NCI-H510A treated with DMSO at 0.1 percent for 48 hours (cell line): ENCODE measurements around the gene ZFAND6.
"Not testable (repeated sequence)": the region's sequence is repeated elsewhere in the genome, so short reads cannot be mapped to it uniquely, and the experiment has no call there.

ENCODE experiments used
- DNase-seq: peaks from one replicate; lab custom pipeline; 2025; lab: John Stamatoyannopoulos, UW

Gene ZFAND6

DNA sequence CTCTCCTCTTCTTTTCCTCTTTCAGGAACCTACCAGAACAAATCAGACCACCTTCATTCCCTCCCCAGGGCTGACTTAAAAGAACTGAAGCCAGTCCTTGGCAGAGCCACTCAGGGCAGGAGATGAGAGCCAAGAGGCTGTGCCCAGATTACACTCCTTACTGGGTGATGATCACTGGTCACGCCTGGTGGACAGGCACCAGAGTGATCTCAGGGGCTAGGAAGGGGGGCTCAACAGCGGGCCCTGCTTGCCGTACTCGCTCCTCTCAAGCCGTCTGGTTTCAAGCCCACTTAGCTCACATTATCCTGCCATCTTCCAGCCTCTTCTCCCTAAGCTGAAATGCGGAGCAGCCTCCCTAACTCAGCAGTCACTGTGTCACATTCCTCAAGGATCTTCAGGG, 91.7 kb downstream of the ZFAND6 start:
- no peak for DNase-seq

DNA sequence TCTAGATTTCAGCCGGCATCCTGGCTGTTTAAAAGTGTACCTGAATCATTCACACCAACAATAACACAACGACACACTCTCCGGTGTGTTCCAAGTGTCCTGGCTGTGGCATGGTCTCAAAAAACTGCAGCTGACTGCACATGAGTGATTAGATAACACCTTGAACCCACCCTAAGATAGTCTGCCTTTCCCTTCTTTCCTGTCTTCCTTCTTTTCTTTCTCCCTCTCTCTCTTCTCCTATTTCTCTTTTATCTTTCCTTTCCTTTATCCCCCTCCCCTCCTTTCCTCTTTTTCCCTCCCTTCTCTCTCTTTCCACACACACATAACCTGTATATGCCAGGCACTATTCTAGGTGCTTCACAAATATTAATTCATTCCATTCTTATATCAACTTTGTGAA, 92.1 kb downstream of the ZFAND6 start:
- no peak for DNase-seq

DNA sequence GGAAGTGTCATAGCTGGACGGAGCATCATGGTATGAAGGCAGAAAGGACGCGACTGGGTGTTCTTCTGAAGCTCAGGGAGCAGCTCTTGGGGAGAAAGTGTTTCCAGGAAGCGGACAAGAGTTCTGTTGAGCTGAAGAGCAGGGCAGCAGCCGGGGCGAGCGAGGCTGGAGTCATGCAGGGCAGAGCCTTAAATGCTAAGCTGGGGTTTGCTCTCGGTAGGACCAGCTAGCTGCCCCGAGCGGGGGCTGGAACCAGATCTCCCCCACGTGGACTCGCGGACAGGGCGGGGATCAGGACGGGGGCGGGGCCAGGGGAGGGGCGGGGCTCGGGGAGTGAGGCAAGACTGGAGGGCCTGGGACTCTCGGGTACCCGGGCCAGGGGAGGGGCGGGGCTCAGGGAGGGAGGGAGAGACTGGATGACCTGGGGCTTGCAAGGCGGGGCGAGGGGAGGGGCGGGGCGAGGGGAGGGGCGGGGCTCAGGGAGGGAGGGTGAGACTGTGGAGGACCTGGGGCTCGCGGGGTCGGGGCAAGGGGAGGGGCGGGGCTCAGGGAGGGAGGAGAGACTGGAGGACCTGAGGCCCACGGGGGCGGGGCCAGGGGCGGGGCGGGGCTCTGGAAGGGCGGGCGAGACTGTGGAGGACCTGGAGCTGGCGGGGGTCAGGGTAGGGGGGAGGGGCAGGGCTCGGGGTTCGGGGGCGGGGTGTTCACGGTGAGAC, 92.9 kb downstream of the ZFAND6 start:
- DNase-seq = peak; percentile 62

DNA sequence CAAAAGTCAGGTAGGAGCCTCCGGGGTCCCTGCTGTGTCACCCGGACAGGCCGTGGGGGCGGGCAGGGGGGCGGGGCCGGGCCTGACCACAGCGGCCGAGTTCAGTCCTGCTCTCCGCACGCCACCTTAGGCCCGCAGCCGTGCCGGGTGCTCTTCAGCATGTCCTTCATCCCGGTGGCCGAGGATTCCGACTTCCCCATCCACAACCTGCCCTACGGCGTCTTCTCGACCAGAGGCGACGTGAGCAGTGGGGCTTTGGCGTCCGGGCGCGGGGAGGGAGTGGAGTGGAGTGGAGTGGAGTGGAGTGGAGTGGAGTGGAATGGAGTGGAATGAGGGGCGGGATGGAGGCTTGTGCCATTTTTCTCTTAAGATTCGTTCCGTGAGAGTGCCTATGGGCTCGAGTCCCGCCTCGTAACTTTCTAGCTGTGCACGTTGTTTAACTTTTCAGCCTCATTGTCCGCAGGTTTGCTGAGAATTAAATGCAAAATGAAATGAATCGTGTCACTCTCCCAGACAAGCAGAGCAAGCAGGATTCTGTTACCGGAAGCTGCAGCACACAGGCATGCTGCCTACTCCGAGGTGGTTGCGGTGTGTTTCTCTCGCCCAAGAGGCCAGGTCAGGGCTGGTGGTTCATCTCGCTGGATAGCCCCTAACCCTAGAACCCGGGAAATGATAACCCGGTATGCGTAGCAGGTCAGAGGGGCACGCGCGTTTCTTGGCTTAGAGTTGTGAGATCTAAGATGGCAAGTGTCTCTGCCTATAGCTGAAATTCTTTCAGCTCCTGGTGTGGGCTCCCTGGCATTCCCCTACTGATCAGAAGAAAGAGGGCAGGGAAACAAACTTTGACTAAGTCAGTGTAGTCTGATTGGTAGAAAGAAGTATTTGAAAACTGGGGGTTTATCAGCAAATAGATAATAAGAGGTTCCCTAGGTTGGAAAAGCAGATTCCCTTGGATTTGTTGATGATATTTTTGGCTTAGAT, 93.7 kb downstream of the ZFAND6 start, which contains the start of gene FAH:
TSS of gene FAH (plus strand) at position 104 of the 981 bp plus-strand sequence. CDS start at position 160, 56 bp downstream.
- DNase-seq = peak; percentile 56

DNA sequence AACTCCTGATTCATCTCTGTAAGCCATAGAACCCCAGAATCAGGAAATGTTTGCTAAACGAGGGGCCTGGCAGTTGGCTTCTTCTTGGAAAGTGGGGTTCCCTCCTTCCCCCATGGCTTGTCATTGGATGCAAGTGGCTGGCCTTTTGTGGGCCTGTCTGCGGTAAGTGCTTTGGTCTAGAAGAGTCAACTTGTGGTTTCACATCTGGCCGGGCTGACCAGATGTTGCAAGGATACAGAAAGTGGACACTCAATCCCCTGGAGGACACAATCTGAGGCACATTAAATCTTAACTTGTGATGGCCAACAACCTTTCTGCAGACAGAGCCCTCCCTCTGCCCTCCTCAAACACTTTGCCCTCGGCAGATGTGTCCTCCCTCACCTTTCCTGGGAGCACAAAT, 94.4 kb downstream of the ZFAND6 start:
- DNase-seq = no peak

DNA sequence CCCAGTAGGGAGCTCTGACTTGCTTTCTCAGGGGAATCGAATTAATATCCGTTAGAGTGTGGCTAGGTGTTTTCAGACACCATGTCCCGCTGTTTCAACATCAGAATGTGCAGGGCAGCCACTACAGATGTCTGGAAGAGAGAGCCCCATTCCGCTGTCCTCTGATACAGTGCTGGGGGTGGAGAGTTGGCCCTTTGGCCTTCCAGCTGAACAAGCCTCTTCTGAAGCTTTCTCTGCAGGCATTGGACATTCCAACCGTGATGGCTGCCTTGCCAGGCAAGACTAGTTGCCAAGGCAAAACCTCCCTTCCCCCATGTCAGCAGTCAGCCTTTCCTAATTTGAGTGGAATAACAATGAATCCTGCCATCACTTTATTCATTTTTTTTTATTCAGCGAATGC, 94.9 kb downstream of the ZFAND6 start:
- no peak for DNase-seq

DNA sequence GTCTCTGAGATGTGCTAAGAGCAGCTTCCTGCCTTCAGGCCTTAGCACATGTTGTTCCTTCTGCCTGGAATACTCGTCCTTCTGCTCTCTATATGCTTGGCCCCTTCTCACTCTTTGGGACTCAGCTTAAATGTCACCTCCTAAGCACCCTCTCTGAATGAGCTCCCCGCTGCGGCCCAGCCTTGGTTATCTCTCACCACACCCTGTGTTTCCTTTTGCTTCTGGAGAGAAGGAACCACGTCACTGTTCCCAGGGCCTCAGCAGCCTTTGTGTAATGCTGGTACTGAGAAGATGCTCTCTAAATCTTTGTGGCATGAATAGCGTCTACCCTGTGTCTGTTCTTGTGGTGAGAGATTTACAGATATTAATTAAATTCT, 95.5 kb downstream of the ZFAND6 start:
- DNase-seq = no peak

DNA sequence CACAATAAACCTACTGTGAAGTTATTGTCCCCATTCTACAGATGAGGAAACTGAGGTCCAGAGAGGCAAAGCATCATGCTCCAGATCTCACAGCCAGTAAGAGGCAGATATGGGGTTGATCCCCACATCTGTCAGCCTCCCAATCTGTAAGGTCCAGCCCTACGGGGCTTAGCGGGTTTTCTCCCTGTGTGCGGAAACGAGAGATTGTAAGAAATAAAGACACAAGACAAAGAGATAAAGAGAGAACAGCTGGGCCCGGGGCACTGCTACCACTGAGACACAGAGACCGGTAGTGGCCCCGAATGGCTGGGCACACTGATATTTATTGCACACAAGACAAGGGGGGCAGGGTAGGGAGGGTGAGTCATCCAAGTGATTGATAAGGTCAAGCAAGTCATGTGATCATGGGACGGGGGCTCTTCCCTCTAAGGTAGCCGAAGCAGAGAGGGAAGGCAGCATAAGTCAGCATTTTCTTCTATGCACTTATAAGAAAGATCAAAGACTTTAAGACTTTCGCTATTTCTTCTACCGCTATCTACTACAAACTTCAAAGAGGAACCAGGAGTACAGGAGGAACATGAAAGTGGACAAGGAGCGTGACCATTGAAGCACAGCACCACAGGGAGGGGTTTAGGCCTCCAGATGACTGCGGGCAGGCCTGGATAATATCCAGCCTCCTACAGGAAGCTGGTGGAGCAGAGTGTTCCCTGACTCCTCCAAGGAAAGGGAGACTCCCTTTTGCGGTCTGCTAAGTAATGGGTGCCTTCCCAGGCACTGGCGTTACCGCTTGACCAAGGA, 96.1 kb downstream of the ZFAND6 start:
- DNase-seq = not testable (repeated sequence)

DNA sequence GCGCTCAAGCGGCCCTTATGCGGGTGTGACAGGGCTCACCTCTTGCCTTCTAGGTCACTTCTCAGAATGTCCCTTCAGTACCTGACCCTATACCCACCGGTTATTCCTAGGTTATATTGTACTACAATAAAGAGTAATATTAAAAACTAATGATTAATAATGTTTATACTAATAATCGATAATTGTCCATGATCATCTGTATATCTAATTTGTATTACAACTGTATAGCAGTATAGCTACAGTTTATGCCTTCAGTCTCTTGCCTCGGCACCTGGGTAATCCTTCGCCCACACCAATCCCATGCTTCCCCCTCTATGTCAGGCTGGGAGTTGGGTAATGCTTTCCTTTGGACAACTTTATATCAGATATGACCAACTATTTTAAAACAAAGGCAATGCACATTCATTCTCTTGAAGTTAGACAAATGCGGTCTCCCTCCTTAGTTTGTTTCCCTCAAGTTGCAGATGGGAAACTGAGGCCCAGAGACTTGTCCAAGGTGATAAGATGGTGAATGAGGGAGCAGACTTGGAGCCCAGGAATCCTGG, 96.8 kb downstream of the ZFAND6 start:
- DNase-seq = no peak

DNA sequence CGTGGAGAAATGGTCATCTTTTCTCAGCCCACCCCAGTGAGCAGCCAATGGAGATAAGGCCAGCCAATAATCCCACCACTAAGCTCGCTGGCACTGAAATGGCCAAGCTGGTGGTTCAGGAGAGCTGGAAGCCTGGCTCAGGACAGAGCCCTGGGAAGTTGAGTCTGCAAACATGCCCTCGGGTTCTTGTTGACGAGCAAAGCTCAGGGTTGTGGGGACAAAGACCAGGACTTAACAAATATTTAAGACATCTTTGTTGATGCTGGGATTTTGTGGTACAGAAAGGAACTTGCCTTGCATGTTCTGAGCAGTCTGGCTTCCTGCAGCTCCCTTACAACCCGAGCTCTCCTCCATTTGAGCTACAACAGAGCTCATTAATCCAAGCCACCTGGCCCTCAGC, 97.7 kb downstream of the ZFAND6 start:
- DNase-seq = no peak

DNA sequence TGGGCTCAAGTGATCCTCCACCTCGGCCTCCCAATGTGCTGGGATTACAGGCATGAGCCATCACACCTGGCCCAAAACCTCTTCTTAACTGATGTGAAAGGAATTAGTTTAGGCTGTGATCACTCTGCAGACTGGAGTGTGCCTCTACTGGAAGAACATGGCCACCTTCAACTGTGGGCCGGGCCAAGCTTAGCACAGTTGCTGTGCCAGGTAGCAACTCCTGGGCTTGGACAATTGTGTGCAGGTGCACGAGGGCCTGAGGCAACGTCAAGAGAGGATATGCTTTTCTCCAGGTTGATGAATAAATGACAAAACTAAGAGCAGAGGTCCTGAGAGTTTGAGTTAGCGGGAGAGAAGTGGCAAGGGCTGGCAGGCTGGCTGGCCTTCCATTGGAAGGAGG, 99.8 kb downstream of the ZFAND6 start:
- no peak for DNase-seq

DNA sequence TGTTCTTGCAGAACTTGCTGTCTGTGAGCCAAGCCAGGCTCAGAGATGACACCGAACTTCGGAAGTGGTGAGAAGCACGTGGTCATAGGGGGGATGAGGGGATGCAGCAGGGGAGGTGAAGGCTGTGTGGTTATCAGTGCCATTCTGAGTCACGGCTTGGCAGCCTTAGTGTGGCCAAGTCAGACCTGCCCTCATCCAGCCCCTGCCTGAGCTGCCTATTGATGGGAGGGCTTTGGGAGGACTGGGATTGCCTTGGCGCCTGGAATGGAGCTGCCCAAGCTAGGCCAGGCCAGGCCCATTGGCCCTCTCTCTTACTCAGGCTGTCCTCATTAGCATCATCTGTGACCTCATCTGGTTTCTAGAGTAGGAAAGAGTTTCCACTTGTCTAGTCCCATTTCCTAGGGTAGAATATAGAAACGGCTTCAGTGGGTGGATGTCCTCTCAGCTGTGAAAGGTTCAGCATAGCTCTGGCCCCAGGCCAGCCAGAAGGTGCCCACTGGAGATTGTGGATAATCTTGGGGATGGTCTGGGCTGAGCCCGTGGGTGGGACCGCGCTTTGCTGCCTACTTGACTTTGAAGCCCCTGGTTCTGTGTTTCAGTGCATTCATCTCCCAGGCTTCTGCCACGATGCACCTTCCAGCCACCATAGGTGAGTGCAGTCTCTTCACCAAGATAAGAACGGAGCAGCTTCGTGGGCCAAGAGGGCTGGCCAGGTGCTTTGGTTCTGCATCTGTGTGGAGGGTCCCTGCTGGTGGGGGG, 100.5 kb downstream of the ZFAND6 start:
- no peak for DNase-seq

DNA sequence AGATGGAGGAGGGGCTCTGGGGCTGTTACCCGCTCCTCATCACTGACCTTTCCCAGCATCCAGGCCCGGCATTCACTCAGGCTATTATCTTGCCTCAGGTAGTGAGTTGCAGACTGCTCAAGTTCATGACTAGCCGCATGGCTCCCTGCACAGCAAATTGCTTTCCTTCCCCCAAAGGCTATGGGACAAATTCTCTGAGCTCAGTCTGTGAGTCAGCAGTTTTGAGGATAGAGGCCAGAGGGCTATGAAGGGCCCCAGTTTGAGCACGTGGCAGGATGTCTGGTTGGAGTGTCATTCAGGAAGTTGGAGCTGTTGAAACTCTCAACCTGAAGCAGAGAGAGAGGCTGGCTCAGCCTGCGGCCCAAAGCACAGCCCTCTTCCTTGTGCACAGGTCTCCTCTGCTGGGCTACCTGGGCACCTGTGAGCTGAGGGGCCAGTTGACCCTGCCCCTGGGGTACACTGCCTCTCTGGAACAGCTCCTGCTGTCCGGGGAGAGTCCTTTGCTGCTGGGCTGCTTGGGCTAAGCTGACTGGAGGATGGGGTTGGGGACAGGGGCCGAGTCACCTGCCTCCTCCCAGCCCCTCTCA, 101.2 kb downstream of the ZFAND6 start:
- peak; percentile 40 for DNase-seq

DNA sequence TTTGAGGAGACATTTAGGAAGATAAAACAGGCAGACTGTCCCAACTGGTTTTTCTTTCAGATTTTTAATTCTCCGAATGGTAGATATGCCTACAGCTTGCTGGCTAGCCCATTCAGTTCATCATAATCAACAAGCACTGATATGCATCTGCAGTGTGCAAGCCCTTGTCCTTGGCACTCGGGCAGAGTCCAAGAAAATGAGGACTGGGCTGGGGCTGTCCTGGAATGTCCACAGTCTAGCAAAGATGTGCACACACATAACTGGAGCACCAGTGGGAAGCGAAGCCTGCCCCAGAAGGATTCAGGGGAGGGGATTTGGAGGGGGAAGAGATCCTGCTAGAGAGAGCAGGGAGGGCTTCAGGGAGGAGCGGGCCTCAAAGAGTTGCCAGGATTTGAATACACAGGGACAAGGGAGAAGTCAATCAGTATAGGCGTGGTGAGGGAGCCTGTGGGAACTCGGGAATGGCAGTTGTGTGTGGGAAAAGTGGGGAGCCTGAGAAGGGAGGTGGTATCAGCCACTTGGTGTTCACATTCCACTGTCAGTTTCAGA, 102.1 kb downstream of the ZFAND6 start:
- no peak for DNase-seq

DNA sequence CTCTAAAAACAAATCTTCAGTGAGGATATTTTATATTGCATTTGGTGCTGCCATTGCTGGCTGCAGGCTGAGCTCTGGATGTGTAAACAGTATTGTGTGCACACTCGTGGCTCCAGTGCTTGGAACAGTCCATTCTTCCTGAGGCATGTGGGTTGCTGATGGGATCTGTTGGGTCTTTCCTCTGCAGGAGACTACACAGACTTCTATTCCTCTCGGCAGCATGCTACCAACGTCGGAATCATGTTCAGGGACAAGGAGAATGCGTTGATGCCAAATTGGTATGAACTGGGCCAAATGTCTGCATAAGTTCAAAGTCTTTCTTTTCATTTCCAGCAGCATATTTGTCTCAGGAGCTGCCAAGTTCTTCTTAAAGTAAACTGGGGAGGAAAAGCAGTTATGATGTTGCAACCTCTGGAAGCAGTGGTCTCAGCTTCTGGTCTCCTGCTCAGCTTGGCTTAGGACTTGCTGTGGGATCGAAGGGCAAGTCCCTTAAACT, 102.6 kb downstream of the ZFAND6 start:
- no peak for DNase-seq

DNA sequence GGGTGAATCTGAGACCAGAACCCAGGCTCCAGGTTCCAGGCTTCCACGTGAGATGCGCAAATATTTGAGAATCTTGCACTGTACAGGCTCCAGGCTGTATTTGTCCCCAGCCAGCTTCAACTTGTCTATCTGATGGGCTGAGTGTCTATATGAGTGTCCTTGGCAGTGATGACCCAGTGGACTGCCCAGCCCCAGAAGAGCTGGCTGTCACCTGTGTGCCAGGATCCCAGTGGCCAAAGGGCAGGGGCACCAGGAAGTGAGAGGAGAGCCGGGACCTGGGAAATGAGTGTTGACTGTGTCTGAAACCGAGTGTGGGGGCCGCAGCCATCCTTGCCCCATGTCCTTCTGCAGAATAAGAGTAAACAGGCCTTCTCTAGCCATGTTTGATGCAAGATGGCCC, 103.7 kb downstream of the ZFAND6 start:
- DNase-seq = no peak

DNA sequence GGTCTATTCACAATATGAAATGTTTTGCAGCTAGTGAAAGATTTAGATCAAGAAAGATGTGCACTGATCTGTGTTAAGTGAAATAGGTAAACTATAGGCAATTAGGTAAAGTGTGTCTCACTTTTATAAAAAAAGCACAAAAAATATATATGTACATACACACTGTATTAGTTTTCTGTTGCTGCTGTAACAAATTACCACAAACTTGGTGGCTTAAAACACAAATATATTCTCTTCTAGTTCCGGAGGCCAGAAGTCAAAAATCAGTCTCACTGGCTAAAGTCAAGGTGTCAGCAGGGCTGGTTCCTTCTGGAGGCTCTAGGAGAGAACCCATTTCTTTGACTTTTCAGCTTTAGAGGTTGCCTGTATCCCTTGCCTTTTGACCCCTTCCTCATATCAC, 104.4 kb downstream of the ZFAND6 start:
- DNase-seq = no peak

DNA sequence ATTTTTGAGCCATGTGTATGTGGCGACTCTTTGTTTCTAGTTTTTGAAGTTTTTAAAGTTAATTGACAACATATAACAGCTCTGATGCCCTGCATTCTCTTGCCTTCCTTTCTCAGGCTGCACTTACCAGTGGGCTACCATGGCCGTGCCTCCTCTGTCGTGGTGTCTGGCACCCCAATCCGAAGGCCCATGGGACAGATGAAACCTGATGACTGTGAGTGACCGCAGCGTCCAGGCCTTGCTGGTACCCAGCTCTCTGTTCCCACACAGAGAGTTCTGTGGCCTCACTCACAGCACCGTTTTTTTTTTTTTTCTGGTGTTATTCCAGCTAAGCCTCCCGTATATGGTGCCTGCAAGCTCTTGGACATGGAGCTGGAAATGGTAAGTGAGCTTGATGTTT, 108.5 kb downstream of the ZFAND6 start:
- no peak for DNase-seq

DNA sequence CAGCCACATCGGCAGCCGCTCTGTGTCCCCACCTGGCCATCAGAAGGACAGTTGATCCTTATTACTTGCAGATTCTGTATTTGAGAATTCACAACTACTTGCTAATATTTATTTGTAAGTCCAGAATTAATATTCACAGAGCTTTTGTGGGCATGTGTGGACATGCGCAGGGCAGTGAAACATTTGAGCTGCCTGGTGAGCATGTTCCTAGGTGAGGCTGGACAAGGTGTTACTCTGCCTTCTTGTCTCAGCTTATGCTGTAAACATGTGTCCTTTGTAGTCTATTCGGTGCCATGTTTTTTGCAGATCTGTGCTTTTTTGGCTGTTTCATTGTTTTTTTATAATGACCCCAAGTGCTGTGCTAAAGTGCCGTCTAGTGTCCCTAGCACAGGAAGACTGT, 108.9 kb downstream of the ZFAND6 start:
- no peak for DNase-seq

DNA sequence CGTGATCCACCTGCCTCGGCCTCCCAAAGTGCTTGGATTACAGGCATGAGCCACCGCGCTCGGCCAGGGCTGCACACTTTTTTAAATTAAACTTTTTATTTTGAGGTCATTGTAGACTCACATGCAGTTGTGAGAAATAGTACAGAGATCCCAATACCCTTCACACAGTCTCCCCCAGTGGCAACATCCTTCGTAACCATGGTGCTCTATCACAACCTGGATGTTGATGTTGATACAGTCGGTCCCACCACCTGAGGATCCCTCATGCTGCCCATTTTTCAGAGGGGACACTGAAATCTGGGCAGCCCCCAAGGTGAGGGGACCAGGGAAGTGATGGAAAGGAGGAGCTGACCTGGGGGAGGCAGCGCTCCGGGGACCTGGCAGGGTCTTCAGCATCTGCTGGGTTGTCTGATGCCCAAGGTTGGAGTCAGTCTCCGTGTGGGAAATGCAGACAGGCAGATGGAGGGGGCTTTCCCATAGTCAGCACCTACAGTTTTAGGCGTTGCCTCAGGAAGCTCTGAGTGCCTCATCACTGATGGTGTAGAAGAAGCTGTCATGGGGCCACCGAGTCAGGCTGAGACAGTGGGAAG, 110.4 kb downstream of the ZFAND6 start:
- DNase-seq = no peak
